Measurements from ENCODE around the gene RPL27A.

DNA sequence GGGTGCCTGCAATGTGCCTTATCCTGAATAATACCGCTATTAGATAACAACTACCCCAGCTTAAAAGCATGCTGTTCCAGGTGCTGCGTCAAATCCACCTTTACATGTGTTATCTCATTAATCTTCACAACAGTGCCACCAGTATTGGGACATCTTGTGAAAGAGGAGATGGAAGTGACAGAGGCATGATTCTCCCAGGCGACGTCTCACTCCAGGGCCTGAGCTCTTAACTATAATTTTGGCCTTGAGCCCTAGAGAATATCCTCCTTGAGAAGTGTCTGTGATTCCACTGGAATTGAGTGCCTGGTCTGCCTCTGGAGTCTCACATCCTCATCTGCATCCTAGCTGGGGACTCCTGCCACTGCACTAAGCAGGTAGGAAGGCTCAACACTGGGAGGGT is 43.8 kb downstream of the RPL27A start:
- TF ChIP-seq, protein P1, sequence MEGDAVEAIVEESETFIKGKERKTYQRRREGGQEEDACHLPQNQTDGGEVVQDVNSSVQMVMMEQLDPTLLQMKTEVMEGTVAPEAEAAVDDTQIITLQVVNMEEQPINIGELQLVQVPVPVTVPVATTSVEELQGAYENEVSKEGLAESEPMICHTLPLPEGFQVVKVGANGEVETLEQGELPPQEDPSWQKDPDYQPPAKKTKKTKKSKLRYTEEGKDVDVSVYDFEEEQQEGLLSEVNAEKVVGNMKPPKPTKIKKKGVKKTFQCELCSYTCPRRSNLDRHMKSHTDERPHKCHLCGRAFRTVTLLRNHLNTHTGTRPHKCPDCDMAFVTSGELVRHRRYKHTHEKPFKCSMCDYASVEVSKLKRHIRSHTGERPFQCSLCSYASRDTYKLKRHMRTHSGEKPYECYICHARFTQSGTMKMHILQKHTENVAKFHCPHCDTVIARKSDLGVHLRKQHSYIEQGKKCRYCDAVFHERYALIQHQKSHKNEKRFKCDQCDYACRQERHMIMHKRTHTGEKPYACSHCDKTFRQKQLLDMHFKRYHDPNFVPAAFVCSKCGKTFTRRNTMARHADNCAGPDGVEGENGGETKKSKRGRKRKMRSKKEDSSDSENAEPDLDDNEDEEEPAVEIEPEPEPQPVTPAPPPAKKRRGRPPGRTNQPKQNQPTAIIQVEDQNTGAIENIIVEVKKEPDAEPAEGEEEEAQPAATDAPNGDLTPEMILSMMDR (IDR thresholded peaks at IDR 0.05) = no peak
- TF ChIP-seq POLR2A (IDR thresholded peaks at IDR 0.05) = no peak

All from lower leg skin (tissue), 3 donors.